Measurements from ENCODE around the gene FXYD3.

Gene FXYD3

DNA sequence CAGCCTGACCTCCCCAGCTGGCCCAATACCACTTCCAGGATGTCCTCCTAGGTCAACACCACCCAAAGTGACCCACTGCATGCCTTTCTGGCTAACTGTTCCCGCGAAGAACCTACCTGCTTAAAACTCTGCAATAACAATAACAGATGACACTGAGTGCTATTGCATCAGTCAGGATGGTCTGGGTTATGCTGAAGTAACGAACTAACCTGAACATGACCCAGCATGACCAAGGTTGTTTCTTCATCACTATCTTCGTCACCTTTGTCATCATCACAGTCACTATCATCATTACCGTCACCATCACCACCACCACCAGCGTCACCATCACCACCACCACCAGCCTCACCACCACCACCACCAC, 10.6 kb upstream of the FXYD3 start:
- Histone ChIP-seq H3K36me3 (ENCODE audit: insufficient read depth, low read length) (no peaks in the 10 kb centered on the region), H3K4me3 (ENCODE audit: low read length) (no peak overlapping the region), H3K4me1 (ENCODE audit: insufficient read depth, low read length) (no peaks in the 10 kb centered on the region), H2AFZ (ENCODE audit: low read depth, low read length) (no peak overlapping the region), H3K9me3 (ENCODE audit: low read length) (peaks cover 6% of the 10 kb centered on the region), H3K27me3 (ENCODE audit: insufficient read depth, low read length) (no peaks in the 10 kb centered on the region)

DNA sequence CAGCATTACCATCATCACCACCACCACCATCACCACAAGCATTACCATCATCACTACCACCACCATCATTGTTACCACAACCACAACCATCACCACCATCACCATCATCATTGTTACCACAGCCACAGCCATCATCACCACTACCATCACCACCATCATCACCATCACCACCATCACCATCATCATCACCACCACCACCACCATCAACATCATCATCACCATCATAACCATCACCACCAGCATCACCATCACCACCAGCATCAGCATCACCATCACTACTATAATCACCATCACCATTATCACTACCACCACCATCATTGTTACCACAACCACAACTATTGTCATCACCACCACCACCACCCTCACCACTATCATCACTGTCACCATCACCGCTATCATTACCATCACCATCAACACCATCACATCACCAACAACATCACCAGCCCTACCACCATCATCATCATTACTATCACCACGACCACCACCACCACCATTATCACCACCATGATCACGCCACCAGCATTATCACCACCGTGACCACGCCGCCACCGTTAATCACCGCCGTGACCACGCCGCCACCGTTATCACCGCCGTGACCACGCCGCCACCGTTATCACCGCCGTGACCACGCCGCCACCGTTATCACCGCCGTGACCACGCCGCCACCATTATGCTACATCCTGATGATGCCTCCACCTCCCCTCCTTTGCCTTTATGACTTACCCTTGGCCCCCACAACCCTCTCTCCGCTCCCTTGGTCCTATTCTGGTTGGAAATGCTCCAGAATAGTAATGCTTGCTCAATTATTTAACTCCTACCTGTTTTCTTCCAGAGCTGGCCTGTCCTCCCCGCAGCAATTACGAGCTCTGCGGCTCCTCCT, 10.0 kb upstream of the FXYD3 start:
- H2AFZ ChIP-seq (ENCODE audit: low read depth, low read length), result no peak overlapping the region
- no peaks in the 10 kb centered on the region for H3K4me1 ChIP-seq (ENCODE audit: insufficient read depth, low read length)
- H3K4me3 ChIP-seq (ENCODE audit: low read length), result no peak overlapping the region
- peaks cover 6% of the 10 kb centered on the region for H3K9me3 ChIP-seq (ENCODE audit: low read length)
- no peaks in the 10 kb centered on the region for H3K27me3 ChIP-seq (ENCODE audit: insufficient read depth, low read length)
- H3K36me3 ChIP-seq (ENCODE audit: insufficient read depth, low read length), result no peaks in the 10 kb centered on the region

DNA sequence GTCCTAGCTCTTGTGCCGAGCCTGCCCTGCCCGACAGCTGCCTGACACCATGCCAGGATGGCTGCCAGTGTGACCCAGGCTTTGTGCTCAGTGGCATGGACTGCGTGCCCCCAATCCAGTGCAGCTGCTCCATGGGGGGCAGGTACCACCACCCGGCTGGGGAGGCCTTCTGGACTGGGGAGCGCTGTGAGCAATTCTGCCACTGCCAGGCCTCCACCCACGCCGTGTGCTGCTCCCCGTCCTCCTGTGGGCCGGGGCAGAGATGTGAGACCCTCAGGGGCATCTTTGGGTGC, 9.4 kb upstream of the FXYD3 start:
- Histone ChIP-seq H3K36me3 (ENCODE audit: insufficient read depth, low read length) (no peaks in the 10 kb centered on the region), H3K9me3 (ENCODE audit: low read length) (peaks cover 6% of the 10 kb centered on the region), H3K4me3 (ENCODE audit: low read length) (no peak overlapping the region), H3K27me3 (ENCODE audit: insufficient read depth, low read length) (no peaks in the 10 kb centered on the region), H3K4me1 (ENCODE audit: insufficient read depth, low read length) (no peaks in the 10 kb centered on the region), H2AFZ (ENCODE audit: low read depth, low read length) (no peak overlapping the region)

DNA sequence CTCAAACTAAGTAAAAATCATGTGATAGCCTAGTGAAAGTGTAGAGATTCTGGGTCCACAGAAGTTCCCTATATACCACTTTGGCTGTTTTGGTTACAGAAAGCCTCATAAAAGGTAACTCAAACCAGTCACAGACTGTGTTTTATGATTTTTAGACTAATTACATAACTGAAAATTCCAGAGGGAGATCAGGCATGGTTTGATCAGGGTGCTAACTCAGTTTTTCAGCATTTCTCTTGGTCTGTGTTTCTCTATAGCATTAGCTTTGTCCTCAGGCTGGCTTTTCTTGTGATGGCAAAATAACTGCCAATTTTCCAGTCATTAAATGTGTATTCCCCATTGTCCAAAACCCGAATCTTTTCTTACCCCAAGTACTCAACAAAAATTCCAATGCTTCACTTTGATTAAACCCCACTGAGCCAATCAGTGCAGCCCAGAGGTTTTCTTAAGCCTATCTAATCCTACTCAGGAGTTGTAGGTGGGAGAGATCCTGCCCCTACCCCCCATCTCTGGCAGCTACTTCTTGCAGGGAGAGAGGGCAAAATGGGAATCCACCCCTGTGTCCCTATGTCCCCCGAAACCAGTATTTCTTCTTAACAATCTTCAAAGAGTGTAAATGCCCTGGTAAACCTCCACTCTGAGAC, 8.6 kb upstream of the FXYD3 start:
- no peaks in the 10 kb centered on the region for H3K4me1 ChIP-seq (ENCODE audit: insufficient read depth, low read length)

DNA sequence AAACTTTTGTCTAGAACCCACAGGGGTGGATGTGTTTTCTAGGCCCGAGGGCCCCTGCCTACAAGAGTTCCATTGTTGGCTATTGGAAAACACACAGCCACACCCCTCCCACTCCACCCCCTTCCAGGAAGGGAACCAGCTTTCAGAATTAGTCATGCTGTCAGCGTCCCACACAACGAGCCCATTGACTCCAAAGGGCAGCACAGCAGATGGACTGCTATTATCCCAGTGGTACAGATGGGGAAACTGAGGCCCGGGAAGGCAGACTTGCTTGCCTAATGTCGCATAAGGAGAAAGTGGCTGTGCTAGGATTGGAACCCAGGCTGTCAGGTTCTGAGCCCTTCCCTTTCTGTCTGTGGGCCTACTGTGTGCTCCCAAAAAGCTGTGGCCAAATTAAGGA, 8.1 kb upstream of the FXYD3 start:
- Histone ChIP-seq H3K36me3 (ENCODE audit: insufficient read depth, low read length) (no peaks in the 10 kb centered on the region), H2AFZ (ENCODE audit: low read depth, low read length) (no peak overlapping the region), H3K4me3 (ENCODE audit: low read length) (no peak overlapping the region), H3K27me3 (ENCODE audit: insufficient read depth, low read length) (no peaks in the 10 kb centered on the region), H3K4me1 (ENCODE audit: insufficient read depth, low read length) (no peaks in the 10 kb centered on the region), H3K9me3 (ENCODE audit: low read length) (peaks cover 6% of the 10 kb centered on the region)

More for the DNA sequence above, 8.6 kb upstream of the FXYD3 start:
- H3K9me3 ChIP-seq (ENCODE audit: low read length), result peaks cover 6% of the 10 kb centered on the region
- H3K27me3 ChIP-seq (ENCODE audit: insufficient read depth, low read length), result no peaks in the 10 kb centered on the region
- no peak overlapping the region for H2AFZ ChIP-seq (ENCODE audit: low read depth, low read length)
- H3K4me3 ChIP-seq (ENCODE audit: low read length), result no peak overlapping the region
- no peaks in the 10 kb centered on the region for H3K36me3 ChIP-seq (ENCODE audit: insufficient read depth, low read length)

DNA sequence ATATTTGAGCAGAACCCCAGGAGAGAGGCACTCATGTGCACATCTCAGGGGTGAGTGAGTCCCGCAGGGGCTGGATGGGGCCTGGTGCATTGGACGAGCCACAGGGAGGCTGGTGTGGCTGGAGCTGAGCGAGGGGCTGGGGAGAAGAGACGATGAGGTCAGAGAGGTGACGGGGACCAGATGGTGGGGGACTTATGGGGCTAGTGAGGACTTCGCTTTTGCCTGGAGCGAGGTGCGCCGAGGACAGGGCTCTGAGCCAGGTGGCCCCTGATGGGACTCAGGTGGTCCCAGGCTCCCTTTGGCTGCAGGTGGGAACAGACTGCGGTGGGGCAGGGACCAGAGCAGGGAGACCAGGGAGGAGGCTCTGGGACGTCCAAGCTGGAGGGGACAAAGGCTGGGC, 6.9 kb upstream of the FXYD3 start:
- Histone ChIP-seq H3K4me3 (ENCODE audit: low read length) (no peak overlapping the region), H3K9me3 (ENCODE audit: low read length) (peaks cover 6% of the 10 kb centered on the region), H3K4me1 (ENCODE audit: insufficient read depth, low read length) (no peaks in the 10 kb centered on the region), H3K36me3 (ENCODE audit: insufficient read depth, low read length) (no peaks in the 10 kb centered on the region), H3K27me3 (ENCODE audit: insufficient read depth, low read length) (no peaks in the 10 kb centered on the region), H2AFZ (ENCODE audit: low read depth, low read length) (no peak overlapping the region)

DNA sequence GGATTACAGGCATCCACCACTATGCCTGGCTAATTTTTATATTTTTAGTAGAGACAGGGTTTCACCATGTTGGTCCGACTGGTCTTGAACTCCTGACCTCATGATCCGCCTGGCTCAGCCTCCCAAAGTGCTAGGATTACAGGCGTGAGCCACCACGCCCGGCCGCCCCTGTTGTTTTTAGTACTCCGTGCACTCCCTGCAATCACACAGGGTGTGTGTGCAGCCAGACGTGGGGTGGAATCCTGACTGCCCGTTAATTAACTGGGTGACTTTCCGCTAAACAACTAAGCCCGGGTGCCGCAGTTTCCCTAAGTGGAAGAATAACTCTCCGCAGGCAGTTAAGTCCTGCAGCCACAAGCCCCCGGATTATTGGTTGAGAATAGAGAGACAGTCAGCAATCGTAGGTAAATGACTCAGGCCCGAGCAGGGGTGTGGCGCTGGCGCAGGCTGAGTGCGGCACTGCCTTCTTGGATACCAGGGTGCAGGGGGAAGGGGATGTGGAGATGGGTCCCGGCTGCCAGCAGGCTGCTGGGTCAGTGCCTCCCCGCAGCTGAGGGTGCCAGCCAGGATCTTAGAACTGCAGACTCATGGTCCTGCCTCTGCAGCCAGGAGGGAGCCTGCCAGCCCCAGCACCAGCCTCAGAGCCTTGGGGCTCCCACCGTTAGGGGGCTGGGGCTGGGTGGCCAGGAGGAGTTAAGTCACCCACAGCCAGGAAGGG, 6.1 kb upstream of the FXYD3 start:
- Histone ChIP-seq H2AFZ (ENCODE audit: low read depth, low read length) (no peak overlapping the region), H3K9me3 (ENCODE audit: low read length) (peaks cover 6% of the 10 kb centered on the region), H3K27me3 (ENCODE audit: insufficient read depth, low read length) (no peaks in the 10 kb centered on the region), H3K4me1 (ENCODE audit: insufficient read depth, low read length) (peaks cover 3% of the 10 kb centered on the region), H3K4me3 (ENCODE audit: low read length) (no peak overlapping the region), H3K36me3 (ENCODE audit: insufficient read depth, low read length) (no peaks in the 10 kb centered on the region)

DNA sequence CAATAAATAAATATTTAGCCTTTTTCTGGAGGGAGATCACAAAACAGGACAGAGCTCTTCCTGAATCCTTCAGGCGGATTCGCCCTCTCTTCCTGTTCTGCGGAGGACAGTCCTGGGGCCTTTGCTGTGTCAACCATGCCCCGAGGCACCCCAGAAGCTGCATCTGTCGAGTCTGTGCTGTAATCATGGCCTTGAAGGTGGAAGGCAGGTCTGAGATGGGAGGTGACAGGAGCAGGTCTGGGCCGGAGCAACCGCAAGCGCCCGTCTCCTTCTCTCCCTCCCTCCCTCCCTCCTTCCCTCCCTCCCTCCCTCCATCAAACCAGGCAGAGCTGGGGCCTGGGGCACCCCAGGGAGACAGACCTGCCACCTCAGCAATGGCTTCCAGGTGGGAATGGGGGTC, 4.6 kb upstream of the FXYD3 start:
- H2AFZ ChIP-seq (ENCODE audit: low read depth, low read length), result no peak overlapping the region
- no peak overlapping the region for H3K4me3 ChIP-seq (ENCODE audit: low read length)
- peaks cover 8% of the 10 kb centered on the region for H3K4me1 ChIP-seq (ENCODE audit: insufficient read depth, low read length)
- H3K9me3 ChIP-seq (ENCODE audit: low read length), result no peaks in the 10 kb centered on the region
- H3K36me3 ChIP-seq (ENCODE audit: insufficient read depth, low read length), result no peaks in the 10 kb centered on the region
- peaks cover 3% of the 10 kb centered on the region for H3K27me3 ChIP-seq (ENCODE audit: insufficient read depth, low read length)

DNA sequence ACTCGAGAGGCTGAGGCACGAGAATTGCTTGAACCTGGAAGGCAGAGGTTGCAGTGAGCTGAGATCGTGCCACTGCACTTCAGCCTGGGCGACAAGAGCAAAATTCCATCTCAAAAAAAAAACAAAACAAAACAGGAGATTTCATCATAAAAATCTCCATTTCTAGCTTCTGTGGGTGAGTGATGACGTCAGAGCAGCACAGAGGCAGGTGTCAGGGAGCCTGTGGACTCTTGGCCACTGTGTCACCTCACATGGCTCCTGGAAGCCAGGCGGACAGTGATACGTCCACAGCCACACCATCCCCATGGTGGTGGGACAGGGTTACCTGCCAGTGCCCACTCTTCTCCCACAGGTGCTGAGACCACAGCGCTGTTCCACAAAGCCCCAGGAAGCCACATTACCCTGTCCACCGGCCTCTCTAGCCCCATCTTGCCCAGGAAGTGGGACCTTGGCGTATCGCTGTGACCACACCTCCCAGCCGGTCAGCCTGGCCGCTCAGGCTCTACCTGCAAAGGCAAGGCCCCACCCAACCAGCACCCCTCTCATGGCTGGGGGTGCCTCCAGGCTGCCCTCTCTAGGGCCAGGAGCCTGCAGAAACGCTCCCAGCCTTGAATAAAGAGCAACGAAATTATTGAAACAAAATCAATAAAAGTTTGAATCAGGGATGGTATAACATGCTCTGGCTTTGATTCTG, 2.5 kb upstream of the FXYD3 start:
- Histone ChIP-seq H3K9me3 (ENCODE audit: low read length) (no peaks in the 10 kb centered on the region), H3K4me1 (ENCODE audit: insufficient read depth, low read length) (peaks cover 11% of the 10 kb centered on the region), H3K36me3 (ENCODE audit: insufficient read depth, low read length) (no peaks in the 10 kb centered on the region), H3K4me3 (ENCODE audit: low read length) (no peak overlapping the region), H2AFZ (ENCODE audit: low read depth, low read length) (no peak overlapping the region), H3K27me3 (ENCODE audit: insufficient read depth, low read length) (peaks cover 13% of the 10 kb centered on the region)

DNA sequence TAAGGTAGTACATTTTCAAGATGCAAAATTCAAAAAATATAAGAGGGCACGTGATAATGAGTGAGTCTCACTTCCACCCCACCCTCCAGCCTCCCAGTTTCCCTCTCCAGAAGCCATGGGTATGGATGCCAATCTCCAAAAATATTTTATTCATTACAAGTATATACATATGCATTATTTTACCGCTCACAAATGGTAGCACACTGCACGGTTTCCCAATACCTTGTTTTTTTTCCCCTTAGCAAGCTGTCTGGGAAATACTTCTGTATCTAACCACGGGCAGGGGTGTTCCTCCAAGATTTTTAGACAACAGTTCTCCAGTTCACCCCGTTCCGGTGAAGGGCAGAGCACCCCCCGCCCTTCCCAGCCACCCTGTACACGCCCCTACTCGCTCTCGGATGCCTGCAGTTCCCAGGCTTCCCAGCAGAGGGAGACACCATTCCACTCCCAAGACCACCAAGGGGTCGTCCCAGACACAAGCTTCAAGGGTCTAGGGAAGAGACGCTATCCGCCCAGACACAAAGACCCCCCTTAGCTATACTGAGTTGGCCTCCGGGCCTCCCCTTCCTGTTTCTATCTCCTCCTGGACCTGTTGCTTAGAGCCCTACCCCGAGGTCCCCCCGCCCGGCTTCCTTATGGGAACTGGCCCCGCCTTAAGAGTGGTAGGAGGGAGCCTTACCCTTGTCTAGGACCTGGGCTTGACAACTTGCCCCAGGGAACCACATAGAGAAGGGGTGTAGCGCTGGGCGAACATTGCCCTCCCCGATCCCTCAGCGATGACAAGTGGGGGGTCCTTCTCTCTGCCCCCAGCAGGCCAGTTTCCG, 1.1 kb upstream of the FXYD3 start:
- Histone ChIP-seq H2AFZ (ENCODE audit: low read depth, low read length) (peak overlapping the region; percentile 64), H3K27me3 (ENCODE audit: insufficient read depth, low read length) (peaks cover 20% of the 10 kb centered on the region), H3K4me1 (ENCODE audit: insufficient read depth, low read length) (peaks cover 11% of the 10 kb centered on the region), H3K4me3 (ENCODE audit: low read length) (no peak overlapping the region), H3K36me3 (ENCODE audit: insufficient read depth, low read length) (no peaks in the 10 kb centered on the region), H3K9me3 (ENCODE audit: low read length) (no peaks in the 10 kb centered on the region)

DNA sequence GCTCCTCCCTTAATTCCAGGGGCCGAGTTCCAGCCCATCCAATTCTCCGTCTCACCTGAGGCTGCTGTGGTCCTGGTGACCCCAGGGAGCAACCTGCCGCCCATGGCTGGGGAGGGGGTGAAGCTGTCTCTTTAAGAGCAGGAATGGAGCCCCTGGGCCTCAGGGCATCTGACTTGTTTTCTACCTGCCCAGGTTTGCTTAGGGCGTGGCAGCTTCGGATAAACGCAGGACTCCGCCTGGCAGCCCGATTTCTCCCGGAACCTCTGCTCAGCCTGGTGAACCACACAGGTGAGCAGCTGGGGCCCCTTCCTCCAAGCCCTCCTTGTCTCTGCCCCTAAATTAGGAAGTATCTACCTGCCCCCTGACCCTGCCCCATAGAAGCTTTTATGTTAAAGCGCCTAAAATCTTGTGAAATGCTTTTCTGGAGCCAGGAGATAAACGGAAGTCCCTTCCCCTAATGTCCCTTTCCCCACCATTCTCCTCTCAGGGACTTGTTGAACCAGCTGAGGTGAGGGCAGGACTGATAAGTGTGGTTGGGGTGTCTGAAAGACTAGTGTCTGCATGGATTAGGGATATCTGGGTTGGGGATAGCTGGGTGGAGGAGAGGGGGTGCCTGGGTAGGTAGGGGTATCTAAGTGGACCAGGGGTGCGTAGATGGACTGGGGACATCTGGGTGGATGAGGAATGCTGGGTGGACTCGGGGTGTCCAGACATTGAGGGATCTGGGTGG, 614 bp downstream of the FXYD3 start:
- H3K27me3 ChIP-seq (ENCODE audit: insufficient read depth, low read length), result peaks cover 20% of the 10 kb centered on the region
- peaks cover 11% of the 10 kb centered on the region for H3K4me1 ChIP-seq (ENCODE audit: insufficient read depth, low read length)
- no peaks in the 10 kb centered on the region for H3K9me3 ChIP-seq (ENCODE audit: low read length)
- no peaks in the 10 kb centered on the region for H3K36me3 ChIP-seq (ENCODE audit: insufficient read depth, low read length)
- no peak overlapping the region for H2AFZ ChIP-seq (ENCODE audit: low read depth, low read length)
- H3K4me3 ChIP-seq (ENCODE audit: low read length), result no peak overlapping the region

DNA sequence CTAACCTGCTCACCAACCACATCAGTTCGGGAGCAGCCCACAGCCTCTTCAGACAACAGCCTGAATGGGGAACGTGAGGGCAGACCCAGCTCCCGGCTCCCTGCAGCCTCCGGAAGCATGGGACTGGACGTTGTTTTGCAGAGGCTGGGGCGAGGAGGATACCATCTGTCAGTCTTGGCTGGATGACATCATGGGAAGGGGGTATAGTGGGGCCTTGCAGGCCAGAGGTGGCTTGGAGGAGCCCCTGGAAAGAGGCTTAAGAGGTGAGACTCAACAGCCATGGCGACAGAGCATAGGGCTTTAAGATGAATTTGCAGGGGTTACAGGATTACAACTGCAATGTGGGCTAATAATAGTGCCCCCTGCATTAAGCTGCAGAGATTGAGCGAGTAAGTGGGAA, 1.5 kb downstream of the FXYD3 start:
- H3K9me3 ChIP-seq (ENCODE audit: low read length), result no peaks in the 10 kb centered on the region
- peaks cover 11% of the 10 kb centered on the region for H3K4me1 ChIP-seq (ENCODE audit: insufficient read depth, low read length)
- H3K36me3 ChIP-seq (ENCODE audit: insufficient read depth, low read length), result no peaks in the 10 kb centered on the region
- H3K4me3 ChIP-seq (ENCODE audit: low read length), result no peak overlapping the region
- peaks cover 20% of the 10 kb centered on the region for H3K27me3 ChIP-seq (ENCODE audit: insufficient read depth, low read length)
- no peak overlapping the region for H2AFZ ChIP-seq (ENCODE audit: low read depth, low read length)

Data from neuron (in vitro differentiated cells).